K562 (cell line): Measurements from ENCODE around the gene LIN7A.

Experiments
- ARID2 ChIP-seq: fragments of 450-650 bp; IDR thresholded peaks from 2 replicates; pipeline ENCODE4 v1.6.1; 2017; ENCODE audit warnings: antibody characterized with exemption, mild to moderate bottlenecking
- CEBPZ ChIP-seq: fragments of 150-350 bp; IDR thresholded peaks from 2 replicates; pipeline ENCODE4 v1.6.1; 2014; ENCODE audit warnings: low read depth, mild to moderate bottlenecking, low read length, borderline replicate concordance
- ELF1 ChIP-seq: fragments of 200-800 bp; sonication (Bioruptor generic); IDR thresholded peaks from 2 replicates; pipeline ENCODE4 v1.6.1; 2016; ENCODE audit warnings: missing genetic modification characterization, missing compliant biosample characterization
- EZH2 ChIP-seq: IDR thresholded peaks from 2 replicates; pipeline ENCODE4 v1.6.1; 2012; ENCODE audit warnings: low read depth, mild to moderate bottlenecking, inconsistent platforms, low read length, borderline replicate concordance
- KDM4B ChIP-seq, 2 experiments: fragments of 450-650 bp in 1 of 2; sonication (generic) in 1 of 2; IDR thresholded peaks; 2 replicates each; pipeline ENCODE4 v1.6.1; 2016 to 2017; ENCODE audit warnings: borderline replicate concordance in 2 of 2, antibody characterized with exemption in 1 of 2, low read depth in 1 of 2, mild to moderate bottlenecking in 1 of 2
- RNF219 ChIP-seq: fragments of 250-450 bp; sonication (Bioruptor Pico); IDR thresholded peaks from 2 replicates; pipeline ENCODE4 v1.5.0; 2022; ENCODE audit warnings: mild to moderate bottlenecking
- ZNF217 ChIP-seq: sonication (generic); formaldehyde crosslinking; IDR thresholded peaks from 2 replicates; pipeline ENCODE4 v1.8.0; 2022; ENCODE audit warnings: mild to moderate bottlenecking, missing genetic modification reagents

GRCh38 chr12:80770958-80771357 lies 166.8 kb downstream of the LIN7A start:
- no peak for TF ChIP-seq ZNF217 (CRISPR knock-in tag)
- no peak for TF ChIP-seq ARID2
- TF ChIP-seq EZH2: no peak
- no peak for TF ChIP-seq RNF219 (CRISPR knock-in tag)
- TF ChIP-seq KDM4B (IDR thresholded peaks at IDR 0.05; ENCODE audit: borderline replicate concordance in 2 of 2, low read depth in 1 of 2): no peak
- no peak for TF ChIP-seq ELF1 (tag)
- no peak for TF ChIP-seq CEBPZ
